TTC549 (cell line): Measurements from ENCODE around the gene ZNF582.

Experiments used
- FAIRE-seq: peaks from 2 replicates; lab custom pipeline; 2012; peaks lifted over from hg19 to GRCh38; lab: Jason Lieb, UNC

Gene ZNF582

DNA sequence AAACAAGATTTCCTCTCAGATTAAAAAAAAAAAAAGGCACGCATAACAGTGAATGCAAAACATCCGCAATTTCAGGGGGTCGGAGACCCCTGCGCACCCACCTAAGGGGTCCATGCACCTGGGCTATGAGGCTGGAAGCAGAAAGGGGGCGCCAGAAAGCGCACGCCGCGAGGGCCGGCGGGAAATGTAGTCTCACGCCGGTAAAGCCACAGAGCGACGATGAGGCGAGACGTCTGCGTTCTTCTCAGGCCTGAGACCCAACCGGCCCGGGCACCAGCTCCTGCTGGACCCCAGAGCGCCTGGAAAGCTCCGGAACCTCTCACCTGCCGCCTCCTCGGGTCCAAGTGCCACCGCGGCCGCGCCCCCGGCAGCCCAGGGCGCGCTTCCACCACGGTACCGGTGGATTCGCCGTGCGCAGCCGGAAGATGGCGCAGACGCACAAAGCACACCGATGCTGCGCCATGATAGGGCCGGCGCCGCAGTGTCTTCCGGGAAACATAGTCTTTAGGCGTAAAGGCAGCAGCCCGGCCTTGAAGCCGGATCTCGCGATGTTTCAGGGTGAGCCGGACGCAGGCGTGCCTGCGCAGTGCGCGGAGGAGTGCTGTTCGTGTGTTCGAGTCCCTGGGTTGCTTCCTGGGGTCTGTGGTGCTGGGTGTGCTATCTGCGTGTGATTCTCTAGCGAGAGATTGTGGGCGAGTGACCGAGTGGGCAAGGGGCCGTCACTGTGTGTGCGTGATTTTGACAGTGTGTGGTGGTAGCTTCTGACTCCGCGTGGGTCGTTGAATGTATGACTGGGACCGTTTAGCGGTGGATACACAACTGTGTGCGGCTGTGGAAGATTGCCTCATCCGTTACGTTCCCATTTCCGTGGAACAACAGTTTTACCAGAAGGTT is at the start of gene ZNF582:
Gene ZNF582 (minus strand): TSS at position 416 of the 894 bp plus-strand sequence. CDS start 1,782 bp downstream, outside the sequence.
- FAIRE-seq, result no peak

DNA sequence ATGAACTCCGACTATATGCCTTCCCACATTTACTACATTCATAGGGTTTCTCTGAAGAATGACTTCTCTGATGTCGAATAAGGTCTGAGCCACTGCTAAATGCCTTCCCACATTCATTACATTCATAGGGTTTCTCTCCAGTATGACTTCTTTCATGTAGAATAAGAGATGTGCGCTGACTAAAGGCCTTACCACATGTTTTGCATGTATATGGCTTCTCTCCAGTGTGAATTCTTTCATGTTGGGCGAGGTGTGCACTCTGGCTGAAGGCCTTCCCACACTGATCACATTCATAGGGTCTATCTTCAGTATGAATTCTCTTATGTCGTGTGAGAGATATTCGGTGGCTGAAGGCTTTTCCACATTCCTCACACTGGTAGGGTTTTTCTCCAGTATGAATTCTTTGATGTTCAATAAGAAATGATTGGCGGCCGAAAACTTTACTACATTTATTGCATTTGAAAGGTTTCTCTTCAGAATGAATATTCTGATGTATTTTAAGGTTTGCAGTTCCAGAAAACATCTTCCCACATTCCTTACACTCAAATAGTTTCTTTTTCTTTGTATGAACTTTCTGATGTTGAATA is 48.0 kb upstream of the ZNF582 start:
- no peak for FAIRE-seq

DNA sequence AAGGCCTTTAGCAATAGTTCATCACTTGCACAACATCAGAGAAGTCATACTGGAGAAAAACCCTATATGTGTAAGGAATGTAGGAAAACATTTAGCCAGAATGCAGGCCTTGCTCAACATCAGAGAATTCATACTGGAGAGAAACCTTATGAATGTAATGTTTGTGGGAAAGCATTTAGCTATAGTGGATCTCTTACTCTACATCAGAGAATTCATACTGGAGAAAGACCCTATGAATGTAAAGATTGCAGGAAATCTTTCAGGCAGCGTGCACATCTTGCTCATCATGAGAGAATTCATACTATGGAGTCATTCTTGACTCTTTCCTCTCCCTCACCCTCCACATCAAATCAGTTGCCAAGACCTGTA is 30.6 kb upstream of the ZNF582 start:
- FAIRE-seq, result no peak

DNA sequence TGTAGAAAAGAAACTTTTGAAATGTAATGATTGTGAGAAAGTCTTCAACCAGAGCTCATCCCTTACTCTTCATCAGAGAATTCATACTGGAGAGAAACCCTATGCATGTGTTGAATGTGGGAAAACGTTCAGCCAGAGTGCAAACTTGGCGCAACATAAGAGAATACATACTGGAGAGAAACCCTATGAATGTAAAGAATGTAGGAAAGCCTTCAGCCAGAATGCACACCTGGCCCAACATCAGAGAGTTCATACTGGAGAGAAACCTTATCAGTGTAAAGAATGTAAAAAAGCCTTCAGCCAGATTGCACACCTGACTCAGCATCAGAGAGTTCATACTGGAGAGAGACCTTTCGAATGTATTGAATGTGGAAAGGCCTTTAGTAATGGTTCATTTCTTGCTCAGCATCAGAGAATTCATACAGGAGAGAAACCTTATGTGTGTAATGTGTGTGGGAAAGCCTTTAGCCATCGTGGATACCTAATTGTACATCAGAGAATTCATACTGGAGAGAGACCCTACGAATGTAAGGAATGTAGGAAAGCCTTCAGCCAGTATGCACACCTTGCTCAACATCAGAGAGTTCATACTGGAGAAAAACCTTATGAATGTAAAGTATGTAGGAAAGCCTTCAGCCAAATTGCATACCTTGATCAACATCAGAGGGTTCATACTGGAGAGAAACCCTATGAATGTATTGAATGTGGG is 30.1 kb upstream of the ZNF582 start:
- FAIRE-seq, result no peak

GRCh38 chr19:56405062-56405461 is 11.7 kb upstream of the ZNF582 start:
- FAIRE-seq, result no peak

DNA sequence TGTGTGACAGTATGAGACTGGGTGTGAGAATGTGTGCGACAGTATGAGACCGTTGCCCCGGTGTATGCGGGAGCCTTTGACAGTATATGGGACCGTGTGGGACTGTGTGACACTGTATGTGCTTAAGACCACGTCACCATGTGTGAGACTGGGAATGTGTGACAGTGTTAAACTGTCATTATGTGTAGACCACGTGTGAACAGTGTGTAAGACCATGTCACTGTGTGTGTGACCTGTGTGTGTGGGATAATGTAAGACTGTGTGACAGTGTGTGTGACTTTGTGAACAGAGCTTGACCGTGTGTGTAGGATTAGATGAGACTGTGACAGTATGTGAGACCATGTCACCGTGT is 11.3 kb upstream of the ZNF582 start:
- no peak for FAIRE-seq

- no peak for FAIRE-seq
Observed at GRCh38 chr19:56403764-56404704, 10.7 kb upstream of the ZNF582 start, which contains the start of gene ZNF583. Gene ZNF583, plus strand, starts transcription at chr19:56404332. Its CDS starts 2,783 bp downstream, at chr19:56407115.

GRCh38 chr19:56403261-56403660 is 9.9 kb upstream of the ZNF582 start:
- no peak for FAIRE-seq

GRCh38 chr19:56400485-56400884 is 7.2 kb upstream of the ZNF582 start:
- no peak for FAIRE-seq

DNA sequence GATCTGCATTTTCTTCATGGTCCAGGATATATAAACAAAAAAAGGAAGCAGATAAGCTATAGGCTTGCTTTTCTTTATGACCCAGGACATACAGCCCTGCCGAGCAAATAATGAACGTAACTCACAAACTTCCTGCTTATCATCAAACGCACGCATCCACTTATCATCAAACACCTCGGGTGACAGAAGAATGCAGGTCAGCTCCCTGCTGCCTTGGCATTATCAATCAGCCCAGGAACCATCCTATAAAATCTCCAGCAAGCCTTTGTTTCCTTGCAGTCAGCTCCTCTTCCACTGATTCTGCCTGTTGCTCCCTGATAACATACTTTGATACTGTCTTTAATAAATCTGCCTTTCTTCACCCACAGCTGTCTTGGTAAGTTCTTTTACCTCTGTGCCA is 5.5 kb upstream of the ZNF582 start:
- FAIRE-seq, result no peak

DNA sequence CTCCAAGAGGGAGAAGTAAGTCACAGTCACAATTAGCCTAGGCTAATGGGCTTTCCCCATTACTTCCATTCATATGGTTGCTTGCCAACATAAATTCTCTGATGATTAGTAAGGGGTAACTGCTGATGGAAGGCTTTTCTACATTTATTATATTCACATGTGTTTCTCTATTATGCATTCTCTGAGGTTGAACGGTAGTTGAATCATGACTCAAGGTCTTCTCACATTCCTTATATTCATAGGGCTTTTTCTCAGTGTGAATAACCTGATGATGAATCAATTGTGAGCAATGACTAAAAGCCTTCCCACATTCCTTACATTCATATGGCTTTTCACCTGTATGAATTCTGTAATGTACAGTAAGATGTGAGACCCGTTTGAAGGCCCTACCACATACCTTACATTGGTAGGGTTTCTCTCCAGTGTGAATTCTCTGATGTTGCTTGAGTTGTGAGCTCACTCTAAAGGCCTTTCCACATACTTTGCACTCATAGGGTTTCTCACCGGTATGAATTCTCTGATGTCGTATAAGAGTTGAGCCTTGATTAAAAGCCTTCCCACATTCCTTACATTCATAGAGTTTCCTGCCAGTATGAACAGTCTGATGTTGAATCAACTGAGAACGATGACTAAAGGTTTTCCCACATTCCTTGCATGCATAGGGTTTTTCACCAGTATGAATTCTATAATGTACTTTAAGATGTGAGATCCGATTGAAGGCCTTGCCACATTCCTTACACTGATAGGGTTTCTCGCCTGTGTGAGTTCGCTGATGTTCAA is 9.3 kb downstream of the ZNF582 start:
- no peak for FAIRE-seq

GRCh38 chr19:56377105-56377924 is 16.0 kb downstream of the ZNF582 start:
- no peak for FAIRE-seq

DNA sequence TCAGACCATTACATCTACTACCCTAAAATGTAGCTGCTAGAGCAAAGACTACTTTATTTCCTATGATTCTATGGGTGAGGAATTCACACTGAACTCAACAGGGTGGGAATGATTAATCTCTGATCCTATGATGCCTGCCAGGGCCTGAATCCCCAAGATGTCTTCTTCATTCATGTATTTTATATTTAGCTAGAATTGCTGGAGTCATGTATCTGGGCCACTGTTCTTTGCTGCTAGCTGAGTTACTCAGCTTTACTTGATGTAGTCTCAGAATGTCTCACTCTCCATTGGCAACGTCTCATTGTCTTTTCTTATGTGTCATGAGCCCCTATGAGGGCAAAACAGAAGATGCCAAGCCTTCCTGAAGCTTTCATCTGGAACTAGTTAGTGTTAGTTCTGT is 21.1 kb downstream of the ZNF582 start:
- FAIRE-seq, result no peak

DNA sequence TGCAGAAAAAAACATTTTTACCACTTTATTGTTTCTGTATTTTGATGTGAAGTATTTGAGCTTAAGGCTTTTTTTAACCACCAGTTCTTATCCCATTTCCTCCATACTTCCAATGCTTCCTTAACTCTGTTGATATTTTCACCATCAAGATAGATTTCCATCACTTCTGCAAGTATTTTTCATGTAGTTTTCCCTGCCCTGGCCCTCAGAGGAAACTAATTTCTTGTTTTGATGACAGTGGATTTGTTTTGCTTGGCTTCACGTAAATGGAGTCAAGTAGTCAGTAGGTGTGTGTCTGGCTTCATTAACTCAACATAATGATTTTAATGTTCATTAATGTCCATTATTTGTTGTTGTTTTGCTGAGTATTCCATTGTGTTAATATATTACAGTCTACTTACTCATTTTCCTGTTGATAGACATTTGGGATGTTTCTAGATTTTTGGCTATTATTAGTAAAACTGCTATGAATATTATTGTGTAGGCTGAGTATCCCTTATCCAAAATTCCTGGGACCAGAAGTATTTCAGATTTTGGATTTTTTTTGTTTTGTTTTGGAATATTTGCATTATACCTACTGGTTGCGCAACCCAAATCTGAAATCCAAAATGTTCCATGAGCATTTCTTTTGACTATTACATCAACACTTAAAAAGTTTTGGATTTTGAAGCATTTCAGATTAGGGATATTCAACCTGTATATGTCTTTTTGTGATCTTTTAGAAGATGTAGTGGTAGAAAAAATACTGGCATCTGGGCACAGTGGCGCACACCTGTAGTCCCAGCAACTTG is 23.3 kb downstream of the ZNF582 start:
- FAIRE-seq, result no peak

DNA sequence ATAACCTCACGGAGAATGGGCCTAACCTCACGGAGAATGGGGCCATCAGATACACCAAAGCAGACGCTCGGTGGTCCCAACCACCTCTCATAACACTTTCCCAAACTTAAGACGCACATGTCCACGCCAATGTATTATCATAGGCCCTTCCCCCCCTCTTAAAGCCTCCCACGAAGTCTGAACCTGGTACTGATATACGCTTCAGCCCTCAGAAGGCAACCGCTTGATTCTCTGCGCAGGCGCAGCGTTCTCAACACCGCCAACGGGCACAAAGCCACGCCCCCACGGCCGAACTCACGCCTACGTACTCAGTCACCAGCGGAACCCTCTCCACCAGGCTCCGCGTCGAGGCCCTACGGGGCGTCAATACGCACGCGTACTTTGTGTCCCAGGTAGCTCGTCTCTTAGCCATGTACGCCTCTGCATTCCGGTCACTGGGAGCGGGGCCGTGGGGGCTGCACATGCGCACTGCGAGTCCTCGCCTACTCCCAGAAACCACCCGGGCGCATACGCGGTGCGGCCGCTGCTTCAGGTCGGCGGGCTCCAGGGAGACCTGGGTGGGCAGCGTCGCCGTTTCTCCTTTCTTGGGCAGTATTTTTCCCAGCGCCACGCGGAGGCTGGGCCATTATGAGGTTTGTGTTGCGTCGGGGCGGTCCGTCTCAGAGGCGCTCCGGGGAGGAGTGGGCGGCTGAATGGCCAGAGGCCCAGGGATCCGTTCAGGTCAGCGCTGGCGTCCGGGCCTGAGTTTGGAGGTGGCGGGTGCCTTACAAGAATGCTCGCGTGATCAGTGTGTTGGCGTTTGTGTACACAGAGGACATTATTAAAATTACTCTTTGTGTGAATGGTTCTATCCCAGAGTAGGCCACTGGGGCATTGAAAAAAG is 25.3 kb downstream of the ZNF582 start:
- no peak for FAIRE-seq

- FAIRE-seq, result no peak
Observed at GRCh38 chr19:56360841-56361240, 32.5 kb downstream of the ZNF582 start.

GRCh38 chr19:56356944-56357343 is 36.4 kb downstream of the ZNF582 start:
- FAIRE-seq, result no peak

GRCh38 chr19:56355517-56355916 is 37.8 kb downstream of the ZNF582 start:
- FAIRE-seq, result no peak

- no peak for FAIRE-seq
Observed at GRCh38 chr19:56351208-56351607, 42.1 kb downstream of the ZNF582 start.
